Cardiac fibroblast (primary cell): ENCODE measurements around the gene SLC4A11.
A peak's percentile ranks its signal among the peaks of the same experiment; 100 is the strongest.

Experiments
- DNase-seq, 2 donors: peaks; one replicate each; pipeline versions ENCODE4 v3.0.0 to v3.0.0-alpha.2; 2010; ENCODE audit warnings: low read depth in 2 of 2
- H3K4me3 ChIP-seq, 2 donors: replicated peaks in 1 of 2; 1 replicate in 1 of 2; 2 replicates in 1 of 2; pipeline ENCODE4 v1.5.1; 2011; ENCODE audit warnings: low read depth in 2 of 2, low read length in 2 of 2, mild to moderate bottlenecking in 2 of 2, moderate library complexity in 1 of 2
- TF ChIP-seq, protein P1 (sequence below): IDR thresholded peaks from one replicate; pipeline ENCODE4 v1.5.1; 2011; ENCODE audit warnings: low read depth, mild to moderate bottlenecking, low read length, inconsistent platforms

The SLC4A11 gene

DNA sequence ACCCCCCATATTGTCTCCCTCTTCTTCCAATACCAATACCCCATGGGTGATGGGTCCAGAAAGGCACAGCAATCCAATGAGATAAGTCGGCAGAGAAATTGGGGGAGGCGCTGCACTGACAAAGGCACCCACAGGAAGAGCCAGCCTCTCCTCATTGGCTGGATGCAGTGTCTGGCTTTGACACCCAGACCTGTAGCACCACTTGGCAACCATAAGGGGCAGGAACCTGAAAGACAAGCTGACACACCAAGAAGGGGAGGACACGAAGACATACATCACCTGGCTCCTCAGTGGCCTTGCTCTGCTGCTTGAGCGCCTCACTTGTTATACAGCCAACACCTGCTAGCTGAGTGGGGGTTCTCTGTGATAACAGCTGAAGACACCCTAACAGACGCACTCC is 19.4 kb upstream of the SLC4A11 start:
- H3K4me3 ChIP-seq, result no peak overlapping the region
- TF ChIP-seq, protein P1, sequence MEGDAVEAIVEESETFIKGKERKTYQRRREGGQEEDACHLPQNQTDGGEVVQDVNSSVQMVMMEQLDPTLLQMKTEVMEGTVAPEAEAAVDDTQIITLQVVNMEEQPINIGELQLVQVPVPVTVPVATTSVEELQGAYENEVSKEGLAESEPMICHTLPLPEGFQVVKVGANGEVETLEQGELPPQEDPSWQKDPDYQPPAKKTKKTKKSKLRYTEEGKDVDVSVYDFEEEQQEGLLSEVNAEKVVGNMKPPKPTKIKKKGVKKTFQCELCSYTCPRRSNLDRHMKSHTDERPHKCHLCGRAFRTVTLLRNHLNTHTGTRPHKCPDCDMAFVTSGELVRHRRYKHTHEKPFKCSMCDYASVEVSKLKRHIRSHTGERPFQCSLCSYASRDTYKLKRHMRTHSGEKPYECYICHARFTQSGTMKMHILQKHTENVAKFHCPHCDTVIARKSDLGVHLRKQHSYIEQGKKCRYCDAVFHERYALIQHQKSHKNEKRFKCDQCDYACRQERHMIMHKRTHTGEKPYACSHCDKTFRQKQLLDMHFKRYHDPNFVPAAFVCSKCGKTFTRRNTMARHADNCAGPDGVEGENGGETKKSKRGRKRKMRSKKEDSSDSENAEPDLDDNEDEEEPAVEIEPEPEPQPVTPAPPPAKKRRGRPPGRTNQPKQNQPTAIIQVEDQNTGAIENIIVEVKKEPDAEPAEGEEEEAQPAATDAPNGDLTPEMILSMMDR, result no peak
- DNase-seq, result no peak

DNA sequence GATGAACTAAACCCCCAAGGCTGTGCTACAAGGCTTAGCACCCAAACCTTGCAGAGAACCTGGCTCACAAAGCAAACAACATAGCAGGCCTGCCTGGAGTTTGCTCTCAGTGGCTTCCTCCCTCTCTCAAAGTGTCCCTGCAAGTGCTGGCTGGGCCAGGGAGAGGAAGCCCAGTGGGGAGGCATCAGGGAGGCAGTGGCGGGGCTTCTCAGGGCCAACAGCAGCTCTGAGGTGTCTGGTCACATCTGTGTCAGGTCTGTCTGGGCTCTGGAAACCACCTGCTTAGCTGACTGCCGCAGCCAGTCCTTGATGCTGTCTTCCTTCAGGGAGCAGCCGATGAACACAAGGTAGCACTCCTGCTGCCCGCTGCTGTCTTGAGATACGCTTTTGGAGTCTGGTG is 16.7 kb upstream of the SLC4A11 start:
- TF ChIP-seq, protein P1, result no peak
- H3K4me3 ChIP-seq, result no peak overlapping the region
- DNase-seq, result no peak

DNA sequence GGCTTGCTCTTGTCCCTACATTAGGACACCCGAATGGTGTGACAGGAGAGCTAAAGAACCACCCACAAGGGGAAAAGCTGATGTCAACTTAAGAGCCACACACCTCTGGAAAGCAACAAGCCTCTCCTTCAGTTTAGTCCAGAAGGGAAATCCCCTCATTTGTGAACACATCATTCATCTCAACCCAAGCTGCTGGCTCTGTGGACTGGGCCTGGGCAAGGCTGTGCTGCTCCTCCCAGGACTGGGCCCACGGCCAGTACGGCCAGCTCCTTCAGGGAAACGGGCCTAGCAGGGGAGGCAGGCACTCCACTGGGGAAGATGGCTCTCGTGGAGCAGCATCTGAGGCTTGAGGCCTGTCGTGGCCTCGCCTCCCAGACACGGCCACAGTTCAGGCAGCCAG is 12.8 kb upstream of the SLC4A11 start:
- TF ChIP-seq, protein P1, result no peak
- peak; percentile 42 to 44 for DNase-seq
- no peak overlapping the region for H3K4me3 ChIP-seq

DNA sequence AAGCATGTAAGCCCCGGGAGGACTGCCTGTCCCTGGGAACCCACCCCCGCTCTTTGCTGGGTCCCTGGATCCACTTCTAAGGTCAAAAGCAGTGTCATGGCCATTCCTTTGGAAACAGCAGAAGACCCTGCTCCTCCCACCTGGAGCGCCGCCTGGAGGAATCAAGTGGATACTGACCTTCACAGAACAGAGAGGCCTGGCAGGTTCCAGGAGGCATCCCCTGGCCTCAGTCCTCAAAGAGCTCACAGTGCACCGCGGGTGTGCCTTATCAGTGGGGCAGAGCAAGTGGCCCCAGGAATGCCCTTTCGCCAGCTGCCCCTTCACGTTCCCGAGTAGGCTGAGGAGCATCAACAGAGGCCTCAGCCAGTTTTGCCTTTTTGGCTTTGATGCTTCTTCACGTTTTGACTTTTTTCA is 11.1 kb upstream of the SLC4A11 start:
- TF ChIP-seq, protein P1, result peak; percentile 32
- DNase-seq, result peak in 1 of 2 donors; percentile 24

DNA sequence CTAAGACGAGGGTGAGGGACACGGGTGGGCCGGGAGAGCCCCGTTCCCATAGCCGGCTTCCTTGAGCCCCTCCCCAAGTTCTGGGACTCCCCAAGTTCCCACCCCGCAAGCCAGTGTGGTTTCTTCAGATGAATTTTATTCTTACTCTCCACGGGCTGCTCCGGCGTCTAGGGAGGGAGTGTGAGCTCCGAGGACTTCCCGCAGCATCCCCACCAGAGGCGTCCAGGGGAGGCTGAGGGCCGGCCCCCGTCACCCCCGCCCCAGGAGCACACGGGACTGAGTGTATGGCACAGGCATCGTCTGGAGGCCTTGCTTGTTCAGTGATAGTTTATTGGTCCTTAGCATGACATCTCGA is 10.0 kb upstream of the SLC4A11 start:
- TF ChIP-seq, protein P1, result no peak
- H3K4me3 ChIP-seq, result peak overlapping the region; percentile 21 to 30
- no peak for DNase-seq

More for the DNA sequence above, 11.1 kb upstream of the SLC4A11 start:
- no peak overlapping the region for H3K4me3 ChIP-seq

DNA sequence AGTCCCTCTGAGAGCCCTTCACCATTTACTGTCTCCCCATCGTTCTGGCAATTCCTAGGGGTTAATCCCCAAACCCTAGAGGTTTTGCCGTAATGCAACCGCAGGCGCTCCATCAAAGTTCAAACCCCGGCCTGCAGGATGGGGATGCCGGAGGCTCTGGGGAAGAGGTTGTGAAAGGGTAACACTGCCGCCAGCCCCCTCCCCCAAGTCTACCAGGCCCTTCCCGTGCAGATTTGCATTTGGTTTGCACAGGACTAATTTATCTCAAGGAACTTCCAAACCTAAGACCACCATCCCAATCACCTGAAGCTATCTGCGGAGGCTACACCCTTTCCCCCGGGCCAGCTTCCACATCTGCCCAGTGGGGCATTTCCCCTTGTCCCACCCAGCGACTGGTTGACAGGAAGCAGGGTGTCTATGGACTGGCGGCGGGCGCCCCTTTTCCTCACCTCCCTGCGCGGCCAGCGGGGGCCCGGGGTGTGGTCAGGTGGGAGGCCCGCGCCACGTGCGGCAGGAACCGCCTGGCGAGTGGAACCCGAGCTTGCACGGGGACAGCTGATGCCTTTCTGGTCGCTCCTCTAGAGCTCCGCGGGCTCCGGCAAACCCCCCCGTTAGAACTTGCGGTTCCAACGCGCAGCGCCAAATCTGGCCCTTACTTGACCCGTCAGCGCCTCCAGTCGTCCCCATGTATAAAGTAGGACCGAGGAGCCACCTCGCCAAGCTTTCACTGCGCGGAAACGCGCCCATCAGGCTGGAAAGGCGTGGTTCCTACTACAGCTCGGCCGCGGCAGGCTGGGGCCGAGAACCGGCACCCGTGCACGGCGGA is 9.4 kb upstream of the SLC4A11 start:
- peak overlapping the region; percentile 21 to 30 for H3K4me3 ChIP-seq
- TF ChIP-seq, protein P1, result no peak
- DNase-seq, result peak; percentile 36 to 38
